AG04449 (cell line): ENCODE measurements around the gene SPG7.
A peak's percentile ranks its signal among the peaks of the same experiment; 100 is the strongest.

Source experiments
- CTCF ChIA-PET: fragments of 350-600 bp; formaldehyde crosslinking; extraction: SDS; loops from one replicate; lab custom pipeline; 2021; ENCODE audit warnings: antibody characterized with exemption; lab: Yijun Ruan, JAX
- POLR2A ChIA-PET: fragments of 400-600, 350-600 bp; formaldehyde crosslinking; extraction: SDS; loops from one replicate; lab custom pipeline; 2020; ENCODE audit warnings: antibody characterized with exemption, inconsistent platforms; lab: Yijun Ruan, JAX
- DNase-seq: peaks from one replicate; pipeline ENCODE4 v3.0.0-alpha.2; 2010; ENCODE audit warnings: low read depth, low spot score
- H3K4me3 ChIP-seq: 2 replicates; pipeline ENCODE4 v1.5.1; 2011; ENCODE audit warnings: low read depth, mild to moderate bottlenecking, control low read depth, low read length
- TF ChIP-seq, protein P1 (sequence below): IDR thresholded peaks from one replicate; pipeline ENCODE4 v1.5.1; 2011; ENCODE audit warnings: mild to moderate bottlenecking, moderate library complexity, low read length, control low read depth, inconsistent platforms; ENCODE audit not compliant: insufficient read depth; ENCODE audit errors: missing control alignments

Gene SPG7

DNA sequence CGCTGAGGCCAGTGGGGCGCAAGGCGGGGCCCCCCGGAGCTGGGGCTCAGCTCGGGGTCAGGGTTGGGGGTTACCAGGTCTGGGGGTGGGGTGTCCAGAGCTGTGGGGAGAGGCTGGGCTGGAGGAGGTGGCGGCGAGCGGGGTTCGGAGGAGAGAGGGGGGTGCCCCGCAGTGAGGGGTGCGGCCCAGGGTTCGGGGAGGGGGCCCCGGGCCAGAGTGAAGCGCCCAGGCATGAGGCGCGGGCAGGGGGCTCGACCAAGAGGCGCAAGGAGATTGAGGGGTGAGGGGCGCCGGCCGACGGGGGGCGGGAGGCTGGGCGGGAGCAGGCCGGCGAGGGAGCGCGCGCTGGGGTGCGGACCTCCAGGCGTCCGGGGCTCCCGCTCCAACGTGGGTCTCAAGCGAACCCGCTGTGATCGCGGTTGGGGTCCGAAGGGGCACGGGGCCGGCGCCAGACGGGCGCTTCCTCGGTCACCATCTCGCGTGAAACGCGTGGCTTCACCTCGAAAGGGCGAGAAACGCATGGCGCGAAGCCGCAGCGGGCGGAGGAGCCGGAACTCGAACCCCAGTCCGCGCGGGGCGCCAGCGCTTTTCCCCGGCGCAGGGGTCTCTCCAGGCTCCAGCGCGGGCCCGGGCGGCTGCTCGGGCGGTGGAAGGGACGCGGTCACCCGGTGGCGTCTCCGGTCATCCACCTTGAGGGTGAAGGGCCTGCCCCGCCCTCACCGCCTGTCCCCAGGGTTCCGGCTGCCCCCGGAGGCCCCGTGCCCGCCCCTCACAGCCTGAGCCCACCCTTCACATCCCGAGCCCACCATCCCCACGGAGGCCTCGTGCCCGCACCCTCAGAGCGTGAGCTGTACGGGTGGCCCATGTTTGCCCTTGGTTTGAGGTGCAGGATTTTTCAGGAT lies 68.2 kb downstream of the SPG7 start:
- POLR2A ChIA-PET, result interaction anchor here (1.0 kb wide), 1 partner anchor 11 kb away, joined by 4 read pairs; no protein-coding TSS in a partner anchor
- H3K4me3 ChIP-seq, result no peak overlapping the region; the same call in 1 of the 2 replicates
- TF ChIP-seq, protein P1, sequence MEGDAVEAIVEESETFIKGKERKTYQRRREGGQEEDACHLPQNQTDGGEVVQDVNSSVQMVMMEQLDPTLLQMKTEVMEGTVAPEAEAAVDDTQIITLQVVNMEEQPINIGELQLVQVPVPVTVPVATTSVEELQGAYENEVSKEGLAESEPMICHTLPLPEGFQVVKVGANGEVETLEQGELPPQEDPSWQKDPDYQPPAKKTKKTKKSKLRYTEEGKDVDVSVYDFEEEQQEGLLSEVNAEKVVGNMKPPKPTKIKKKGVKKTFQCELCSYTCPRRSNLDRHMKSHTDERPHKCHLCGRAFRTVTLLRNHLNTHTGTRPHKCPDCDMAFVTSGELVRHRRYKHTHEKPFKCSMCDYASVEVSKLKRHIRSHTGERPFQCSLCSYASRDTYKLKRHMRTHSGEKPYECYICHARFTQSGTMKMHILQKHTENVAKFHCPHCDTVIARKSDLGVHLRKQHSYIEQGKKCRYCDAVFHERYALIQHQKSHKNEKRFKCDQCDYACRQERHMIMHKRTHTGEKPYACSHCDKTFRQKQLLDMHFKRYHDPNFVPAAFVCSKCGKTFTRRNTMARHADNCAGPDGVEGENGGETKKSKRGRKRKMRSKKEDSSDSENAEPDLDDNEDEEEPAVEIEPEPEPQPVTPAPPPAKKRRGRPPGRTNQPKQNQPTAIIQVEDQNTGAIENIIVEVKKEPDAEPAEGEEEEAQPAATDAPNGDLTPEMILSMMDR, result no peak
- CTCF ChIA-PET, result interaction anchor here (0.8 to 2.9 kb wide), 10 partner anchors 7 to 284 kb away, joined by 3 to 34 read pairs (median 5); partner anchors contain the start of genes CHMP1A and SPATA33
- DNase-seq, result no peak

- ChIA-PET POLR2A (interaction anchor here (1.0 kb wide), 1 partner anchor 11 kb away, joined by 4 read pairs; no protein-coding TSS in a partner anchor), CTCF (interaction anchor here (0.8 to 2.9 kb wide), 4 partner anchors 12 to 283 kb away, joined by 3 to 34 read pairs (median 8); no protein-coding TSS in a partner anchor)
- H3K4me3 ChIP-seq, result no peak overlapping the region
- no peak for DNase-seq
- TF ChIP-seq, protein P1, result no peak
These were observed 69.0 kb downstream of the SPG7 start for GRCh38 chr16:89577055-89577759.

DNA sequence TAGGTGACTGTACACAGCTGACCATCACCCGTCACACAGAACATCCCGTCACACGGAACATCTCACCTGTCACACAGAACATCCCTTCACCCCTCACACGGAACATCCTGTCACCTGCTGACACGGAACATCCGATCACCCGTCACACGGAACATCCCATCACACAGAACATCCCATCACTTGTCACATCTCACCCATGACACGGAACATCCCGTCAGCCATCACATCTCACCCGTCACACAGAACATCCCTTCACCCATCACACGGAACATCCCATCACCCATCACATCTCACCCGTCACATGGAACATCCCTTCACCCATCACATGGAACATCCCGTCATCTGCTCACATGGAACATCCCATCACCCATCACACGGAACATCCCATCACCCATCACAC lies 71.1 kb downstream of the SPG7 start:
- TF ChIP-seq, protein P1, result no peak
- CTCF ChIA-PET, result no interaction called here
- no peak for DNase-seq
- POLR2A ChIA-PET, result no interaction called here
- H3K4me3 ChIP-seq, result no peak overlapping the region

DNA sequence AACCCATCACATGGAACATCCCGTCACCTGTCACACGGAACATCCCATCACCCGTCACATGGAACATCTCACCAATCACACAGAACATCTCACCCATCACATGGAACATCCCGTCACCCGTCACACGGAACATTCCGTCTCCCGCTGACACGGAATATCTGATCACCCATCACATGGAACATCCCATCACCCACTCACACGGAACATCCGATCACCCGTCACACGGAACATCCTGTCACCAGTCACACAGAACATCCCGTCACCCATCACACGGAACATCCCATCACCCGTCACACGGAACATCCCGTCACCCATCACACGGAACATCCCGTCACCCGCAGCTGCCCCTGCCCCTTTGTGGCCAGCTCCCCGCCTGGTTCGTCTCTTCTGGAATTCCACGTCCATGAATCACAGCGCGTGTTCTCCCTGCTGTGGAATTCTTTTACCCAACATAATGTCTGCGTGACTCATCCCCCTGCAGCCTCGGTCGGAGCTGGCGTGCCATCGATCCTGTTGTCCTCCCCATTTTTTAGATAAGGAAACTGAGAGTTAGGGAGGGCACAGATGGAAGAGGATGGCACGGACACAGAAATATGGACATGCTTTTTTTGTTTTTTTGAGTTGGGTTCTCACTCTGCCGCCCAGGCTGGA lies 73.0 kb downstream of the SPG7 start:
- ChIA-PET CTCF (interaction anchor here (0.7 kb wide), 1 partner anchor 34 kb away, joined by 3 read pairs; no protein-coding TSS in a partner anchor), POLR2A (interaction anchor here (0.7 to 1.1 kb wide), 4 partner anchors 13 to 52 kb away, joined by 3 to 7 read pairs (median 4); no protein-coding TSS in a partner anchor)
- TF ChIP-seq, protein P1, result no peak
- H3K4me3 ChIP-seq, result no peak overlapping the region
- peak; percentile 90 for DNase-seq

DNA sequence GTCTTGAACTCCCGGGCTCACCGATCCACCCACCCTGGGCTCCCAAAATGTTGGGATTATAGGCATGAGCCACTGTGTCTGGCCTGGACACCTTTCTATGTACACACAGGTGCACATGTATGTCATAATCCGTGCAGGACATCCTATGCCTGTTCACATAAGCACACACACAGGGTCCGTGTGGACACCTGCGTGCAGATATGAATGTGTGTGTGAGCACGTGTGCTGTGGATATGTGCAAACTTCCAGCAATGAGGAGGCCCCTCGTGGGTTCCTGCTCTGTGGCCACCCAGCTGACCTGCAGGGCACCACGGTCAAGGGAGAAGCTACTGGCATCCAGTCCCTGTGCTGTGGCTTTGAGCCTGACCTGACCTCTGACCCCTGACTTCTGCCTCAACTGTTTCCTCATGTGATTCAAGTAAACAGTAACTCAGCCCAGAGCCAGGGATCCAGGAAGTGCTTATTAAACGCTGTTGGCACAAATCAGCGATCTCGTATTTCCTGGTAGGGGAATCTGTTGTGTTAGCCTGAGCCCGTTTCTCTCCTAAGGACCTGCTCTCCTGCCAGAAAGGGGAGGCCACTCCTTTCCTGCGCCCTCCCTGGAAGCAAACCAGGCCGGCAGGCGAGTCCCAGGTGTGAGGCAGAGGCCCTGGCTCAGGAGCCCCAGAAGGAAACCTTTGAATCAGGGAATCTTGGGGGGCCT lies 73.8 kb downstream of the SPG7 start:
- ChIA-PET POLR2A (interaction anchor here (1.0 to 1.1 kb wide), 2 partner anchors 16 to 51 kb away, joined by 4 to 7 read pairs; no protein-coding TSS in a partner anchor), CTCF (no interaction called here)
- TF ChIP-seq, protein P1, result no peak
- no peak for DNase-seq
- H3K4me3 ChIP-seq, result no peak overlapping the region
